Nephron progenitor cell (in vitro differentiated cells): ENCODE data around the gene DNAH10.

Source experiments
- DNase-seq: peaks from one replicate; pipeline ENCODE4 v3.0.0; 2021
- H3K27ac Mint-ChIP-seq: 2 replicates; pipeline ENCODE4 v1.8.0; 2021; ENCODE audit warnings: mild to moderate bottlenecking, moderate library complexity, mixed read lengths
- H3K27me3 Mint-ChIP-seq: 2 replicates; pipeline ENCODE4 v1.8.0; 2021; ENCODE audit warnings: mild to moderate bottlenecking, low read depth, mixed read lengths; ENCODE audit not compliant: poor library complexity
- H3K36me3 Mint-ChIP-seq: 2 replicates; pipeline ENCODE4 v1.8.0; 2021; ENCODE audit warnings: low read depth, mixed read lengths
- H3K4me1 Mint-ChIP-seq: 2 replicates; pipeline ENCODE4 v1.8.0; 2021; ENCODE audit warnings: mixed read lengths
- H3K4me3 Mint-ChIP-seq: 2 replicates; pipeline ENCODE4 v1.8.0; 2021; ENCODE audit warnings: mild to moderate bottlenecking, moderate library complexity, mixed read lengths
- H3K9me3 Mint-ChIP-seq: 2 replicates; pipeline ENCODE4 v1.8.0; 2021; ENCODE audit warnings: mild to moderate bottlenecking, moderate library complexity, mixed read lengths
- TF ChIP-seq, protein P1 (sequence below): fragments of 200-600 bp; sonication (generic); IDR thresholded peaks from 2 replicates; pipeline ENCODE4 v1.5.0; 2021; ENCODE audit warnings: antibody characterized with exemption

Gene DNAH10

GRCh38 chr12:123931686-123932321 is 169.7 kb downstream of the DNAH10 start:
- H3K4me1 Mint-ChIP-seq: peaks cover 15% of the 10 kb centered on the region
- peaks cover 8% of the 10 kb centered on the region for H3K9me3 Mint-ChIP-seq
- H3K36me3 Mint-ChIP-seq: peaks cover 28% of the 10 kb centered on the region
- H3K4me3 Mint-ChIP-seq: no peak overlapping the region
- TF ChIP-seq, protein P1, sequence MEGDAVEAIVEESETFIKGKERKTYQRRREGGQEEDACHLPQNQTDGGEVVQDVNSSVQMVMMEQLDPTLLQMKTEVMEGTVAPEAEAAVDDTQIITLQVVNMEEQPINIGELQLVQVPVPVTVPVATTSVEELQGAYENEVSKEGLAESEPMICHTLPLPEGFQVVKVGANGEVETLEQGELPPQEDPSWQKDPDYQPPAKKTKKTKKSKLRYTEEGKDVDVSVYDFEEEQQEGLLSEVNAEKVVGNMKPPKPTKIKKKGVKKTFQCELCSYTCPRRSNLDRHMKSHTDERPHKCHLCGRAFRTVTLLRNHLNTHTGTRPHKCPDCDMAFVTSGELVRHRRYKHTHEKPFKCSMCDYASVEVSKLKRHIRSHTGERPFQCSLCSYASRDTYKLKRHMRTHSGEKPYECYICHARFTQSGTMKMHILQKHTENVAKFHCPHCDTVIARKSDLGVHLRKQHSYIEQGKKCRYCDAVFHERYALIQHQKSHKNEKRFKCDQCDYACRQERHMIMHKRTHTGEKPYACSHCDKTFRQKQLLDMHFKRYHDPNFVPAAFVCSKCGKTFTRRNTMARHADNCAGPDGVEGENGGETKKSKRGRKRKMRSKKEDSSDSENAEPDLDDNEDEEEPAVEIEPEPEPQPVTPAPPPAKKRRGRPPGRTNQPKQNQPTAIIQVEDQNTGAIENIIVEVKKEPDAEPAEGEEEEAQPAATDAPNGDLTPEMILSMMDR: no peak
- no peak for DNase-seq
- no peak overlapping the region for H3K27ac Mint-ChIP-seq
- peaks cover 11% of the 10 kb centered on the region for H3K27me3 Mint-ChIP-seq

GRCh38 chr12:123933214-123933613 is 171.1 kb downstream of the DNAH10 start:
- H3K4me1 Mint-ChIP-seq: peaks cover 17% of the 10 kb centered on the region
- no peak overlapping the region for H3K4me3 Mint-ChIP-seq
- peaks cover 8% of the 10 kb centered on the region for H3K9me3 Mint-ChIP-seq
- peaks cover 36% of the 10 kb centered on the region for H3K36me3 Mint-ChIP-seq
- TF ChIP-seq, protein P1: no peak
- DNase-seq: no peak
- H3K27ac Mint-ChIP-seq: no peak overlapping the region
- H3K27me3 Mint-ChIP-seq: peaks cover 7% of the 10 kb centered on the region

DNA sequence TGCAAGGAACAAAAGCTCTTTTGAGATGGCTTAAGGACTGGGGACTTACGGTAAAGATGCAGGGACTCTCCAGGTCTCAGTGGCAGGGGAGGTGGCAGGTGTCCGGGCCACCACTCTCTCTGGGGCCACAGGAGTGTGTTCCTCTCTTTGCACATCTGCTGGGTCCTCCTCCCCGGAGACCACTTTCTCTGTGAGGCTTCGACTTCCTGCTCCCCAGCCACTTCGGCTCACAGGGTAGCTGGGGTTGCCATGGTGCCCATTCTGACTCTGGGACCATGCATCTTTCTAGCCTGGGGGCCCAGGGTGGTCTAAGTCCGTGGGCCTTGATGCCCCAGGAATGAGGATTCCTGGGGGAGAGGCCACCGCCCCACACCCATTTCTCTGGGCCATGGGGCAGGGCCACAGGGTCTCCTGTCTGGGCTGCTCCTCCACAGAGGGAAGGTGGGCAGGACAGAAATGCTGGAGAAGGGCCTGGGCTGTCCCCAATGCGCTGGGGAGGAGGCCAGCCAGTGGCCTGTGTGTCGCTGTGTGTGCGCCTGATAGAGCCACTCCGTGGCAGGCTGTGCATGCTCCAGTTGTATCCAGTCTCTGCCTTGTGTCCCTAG is 172.0 kb downstream of the DNAH10 start:
- DNase-seq: no peak
- peaks cover 8% of the 10 kb centered on the region for H3K9me3 Mint-ChIP-seq
- peaks cover 7% of the 10 kb centered on the region for H3K27me3 Mint-ChIP-seq
- TF ChIP-seq, protein P1: no peak
- H3K36me3 Mint-ChIP-seq: peaks cover 42% of the 10 kb centered on the region
- H3K4me1 Mint-ChIP-seq: peaks cover 19% of the 10 kb centered on the region
- H3K4me3 Mint-ChIP-seq: no peak overlapping the region
- H3K27ac Mint-ChIP-seq: no peak overlapping the region

GRCh38 chr12:123934829-123935228 is 172.7 kb downstream of the DNAH10 start:
- Mint-ChIP-seq H3K4me3 (no peak overlapping the region), H3K4me1 (peaks cover 16% of the 10 kb centered on the region), H3K27me3 (peaks cover 7% of the 10 kb centered on the region), H3K9me3 (peaks cover 8% of the 10 kb centered on the region), H3K27ac (no peak overlapping the region), H3K36me3 (peaks cover 42% of the 10 kb centered on the region)
- DNase-seq: no peak
- TF ChIP-seq, protein P1: no peak

DNA sequence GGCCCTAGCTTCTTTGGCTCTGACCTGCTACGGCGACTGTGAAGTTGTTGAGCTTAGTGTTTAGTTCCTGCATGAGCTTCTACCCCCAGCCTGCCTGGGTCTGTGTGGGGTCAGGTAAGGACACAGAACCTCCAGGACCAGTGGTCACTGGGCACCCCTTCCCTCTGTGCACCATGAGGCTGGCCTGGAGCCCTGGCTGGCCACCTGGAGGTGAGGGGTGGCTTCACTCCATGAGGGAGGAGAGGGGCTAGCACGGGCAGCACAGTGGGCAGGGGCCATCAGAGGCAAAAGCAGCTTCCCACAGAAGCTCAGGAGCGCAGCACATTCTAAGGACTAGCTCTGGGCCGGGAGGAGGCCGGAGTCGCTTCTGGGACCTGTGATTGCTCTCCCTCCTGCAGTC is 173.9 kb downstream of the DNAH10 start:
- peaks cover 11% of the 10 kb centered on the region for H3K27me3 Mint-ChIP-seq
- H3K4me1 Mint-ChIP-seq: peaks cover 16% of the 10 kb centered on the region
- no peak overlapping the region for H3K4me3 Mint-ChIP-seq
- TF ChIP-seq, protein P1: no peak
- H3K27ac Mint-ChIP-seq: no peak overlapping the region
- DNase-seq: no peak
- peaks cover 8% of the 10 kb centered on the region for H3K9me3 Mint-ChIP-seq
- peaks cover 47% of the 10 kb centered on the region for H3K36me3 Mint-ChIP-seq

DNA sequence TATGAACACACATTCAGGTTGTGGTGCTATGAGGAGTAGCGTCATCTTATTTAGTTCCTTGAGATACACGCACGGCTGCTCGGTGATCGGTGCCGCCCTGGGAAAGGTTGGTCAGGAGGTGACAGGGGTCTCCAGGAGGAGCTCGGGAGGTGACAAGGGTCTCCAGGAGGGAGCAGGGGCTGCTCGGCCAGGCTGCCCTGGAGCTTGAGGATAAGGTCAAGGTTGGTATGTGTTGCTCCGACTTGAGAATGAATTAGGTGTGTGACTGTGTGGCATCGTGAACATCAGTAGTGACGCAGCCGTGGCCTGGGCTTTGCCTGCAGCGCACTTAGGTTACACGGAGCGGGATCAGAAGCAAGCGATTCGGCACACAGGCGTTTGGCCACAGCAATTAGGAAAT is 174.4 kb downstream of the DNAH10 start:
- no peak for DNase-seq
- Mint-ChIP-seq H3K36me3 (peaks cover 50% of the 10 kb centered on the region), H3K27ac (peak overlapping the region; percentile 66), H3K27me3 (peaks cover 7% of the 10 kb centered on the region), H3K4me3 (no peak overlapping the region), H3K9me3 (peaks cover 7% of the 10 kb centered on the region), H3K4me1 (peaks cover 16% of the 10 kb centered on the region)
- TF ChIP-seq, protein P1: no peak
